IMR-90 (cell line): ENCODE measurements around the gene PITPNM3. TPM values are rescaled to one million over a fixed set of nuclear protein-coding genes. Genes with fewer than 3 reads are reported as not detected.

ENCODE experiments used
- ATAC-seq: fragments of 200-7000 bp; cut with Tn5 transposase; 2 replicates; pipeline ENCODE4 v1.9.1; 2020; ENCODE audit warnings: low read depth, mild to moderate bottlenecking, moderate library complexity
- BruUV-seq: library from RNA; stranded (reverse); fragments of 400-500 nt; replicated peaks from 2 replicates; lab custom pipeline; 2021; lab: Mats Ljungman, UMichigan
- CTCF ChIA-PET: fragments of 300-600 bp; formaldehyde crosslinking; extraction: SDS; loops from one replicate; lab custom pipeline; 2021; ENCODE audit warnings: antibody characterized with exemption; lab: Yijun Ruan, JAX
- POLR2A ChIA-PET: fragments of 300-600 bp; sonication (Branson Sonifier 250); formaldehyde crosslinking; loops from one replicate; lab custom pipeline; 2022; ENCODE audit warnings: antibody characterized with exemption; ENCODE audit not compliant: unreplicated experiment; lab: Charles Lee
- DNase-seq: peaks from one replicate; pipeline ENCODE4 v3.0.0; 2013
- H2AFZ ChIP-seq: replicated peaks from 2 replicates; pipeline ENCODE3; 2013; ENCODE audit warnings: low read length, mild to moderate bottlenecking; ENCODE audit not compliant: poor library complexity
- H2AK5ac ChIP-seq: 2 replicates; pipeline ENCODE4 v1.6.1; 2013; ENCODE audit warnings: low read depth, low read length, inconsistent platforms
- H2AK9ac ChIP-seq: replicated peaks from 2 replicates; pipeline ENCODE3; 2013; ENCODE audit warnings: mild to moderate bottlenecking, low read depth, low read length, moderate library complexity; ENCODE audit not compliant: poor library complexity
- H2BK120ac ChIP-seq: 2 replicates; pipeline ENCODE4 v1.6.1; 2013; ENCODE audit warnings: low read depth, low read length, inconsistent platforms
- H2BK15ac ChIP-seq: 3 replicates; pipeline ENCODE4 v1.6.1; 2013; ENCODE audit warnings: low read depth, low read length, inconsistent platforms
- H2BK20ac ChIP-seq: 2 replicates; pipeline ENCODE4 v1.6.1; 2013; ENCODE audit warnings: low read depth, mild to moderate bottlenecking, inconsistent platforms, low read length, moderate library complexity
- H2BK5ac ChIP-seq: 2 replicates; pipeline ENCODE4 v1.6.1; 2013; ENCODE audit warnings: mild to moderate bottlenecking, low read depth, low read length, inconsistent platforms; ENCODE audit not compliant: poor library complexity, severe bottlenecking
- H3K14ac ChIP-seq: replicated peaks from 2 replicates; pipeline ENCODE4 v1.6.1; 2013; ENCODE audit warnings: low read depth, low read length, inconsistent platforms
- H3K18ac ChIP-seq: 2 replicates; pipeline ENCODE4 v1.6.1; 2013; ENCODE audit warnings: low read depth, low read length, control low read depth
- H3K23ac ChIP-seq: 2 replicates; pipeline ENCODE4 v1.6.1; 2013; ENCODE audit warnings: low read depth, low read length, inconsistent platforms
- H3K27ac ChIP-seq: 2 replicates; pipeline ENCODE4 v1.5.1; 2013; ENCODE audit warnings: mild to moderate bottlenecking, control low read depth, low read length; ENCODE audit not compliant: insufficient read depth
- H3K27me3 ChIP-seq: 2 replicates; pipeline ENCODE4 v1.6.1; 2013; ENCODE audit warnings: low read length; ENCODE audit not compliant: control insufficient read depth, insufficient read depth
- H3K36me3 ChIP-seq: 2 replicates; pipeline ENCODE4 v1.6.1; 2013; ENCODE audit warnings: low read length, mixed read lengths; ENCODE audit not compliant: control insufficient read depth, insufficient read depth
- H3K4ac ChIP-seq: 2 replicates; pipeline ENCODE4 v1.6.1; 2013; ENCODE audit warnings: low read depth, low read length, inconsistent platforms
- H3K4me1 ChIP-seq: 2 replicates; pipeline ENCODE4 v1.6.1; 2013; ENCODE audit warnings: low read length, mixed read lengths; ENCODE audit not compliant: control insufficient read depth, insufficient read depth
- H3K4me2 ChIP-seq: 2 replicates; pipeline ENCODE4 v1.6.1; 2013; ENCODE audit warnings: low read depth, mild to moderate bottlenecking, control low read depth, low read length, moderate library complexity
- H3K4me3 ChIP-seq: 2 replicates; pipeline ENCODE4 v1.5.1; 2013; ENCODE audit warnings: low read depth, mild to moderate bottlenecking, control low read depth, low read length, moderate library complexity; ENCODE audit not compliant: insufficient read depth
- H3K56ac ChIP-seq: 2 replicates; pipeline ENCODE4 v1.6.1; 2013; ENCODE audit warnings: low read length, inconsistent platforms; ENCODE audit not compliant: insufficient read depth; ENCODE audit errors: extremely low read depth
- H3K79me1 ChIP-seq, 2 experiments: 2 replicates each; pipeline ENCODE4 v1.6.1; 2013; ENCODE audit warnings: low read length in 2 of 2, inconsistent platforms in 1 of 2, low read depth in 1 of 2
- H3K9ac ChIP-seq: 2 replicates; pipeline ENCODE4 v1.6.1; 2013; ENCODE audit warnings: low read depth, low read length, control low read depth
- H3K9me1 ChIP-seq: 2 replicates; pipeline ENCODE4 v1.6.1; 2013; ENCODE audit warnings: low read length, inconsistent platforms; ENCODE audit not compliant: insufficient read depth
- H3K9me3 ChIP-seq: 2 replicates; pipeline ENCODE4 v1.6.1; 2013; ENCODE audit warnings: low read length; ENCODE audit not compliant: control insufficient read depth, insufficient read depth
- H4K20me1 ChIP-seq: 2 replicates; pipeline ENCODE4 v1.6.1; 2013; ENCODE audit warnings: low read length, inconsistent platforms; ENCODE audit not compliant: insufficient read depth
- H4K5ac ChIP-seq: 2 replicates; pipeline ENCODE4 v1.6.1; 2013; ENCODE audit warnings: mild to moderate bottlenecking, low read depth, low read length, control low read depth
- H4K8ac ChIP-seq, 2 experiments: 2 replicates each; pipeline ENCODE4 v1.6.1; 2013; ENCODE audit warnings: low read depth in 2 of 2, low read length in 2 of 2, control low read depth in 1 of 2, inconsistent platforms in 1 of 2
- H4K91ac ChIP-seq: 2 replicates; pipeline ENCODE4 v1.6.1; 2013; ENCODE audit warnings: low read depth, low read length, inconsistent platforms; ENCODE audit not compliant: insufficient read depth
- RFX5 ChIP-seq: IDR thresholded peaks from 2 replicates; pipeline ENCODE4 v1.8.0; 2012; ENCODE audit warnings: low read depth, mild to moderate bottlenecking, low read length, moderate library complexity
- WGBS, 2 experiments: methylation state at CpG; one replicate each; pipeline versions ENCODE4 v1.1.5 to v1.1.7; 2013; ENCODE audit warnings: missing lambda C conversion rate in 2 of 2; ENCODE audit not compliant: insufficient read length in 1 of 2; ENCODE audit errors: extremely low coverage in 2 of 2; 5-methylcytosine and 5-hydroxymethylcytosine counted together
- dilution Hi-C: fragments of 300-500 bp; cut with HindIII; formaldehyde crosslinking; loops from one replicate; pipeline ENCODE4 v1.14.3; 2018; ENCODE audit warnings: low sequenced_read_pairs; ENCODE audit not compliant: unreplicated experiment
- in situ Hi-C: fragments of 300-500 bp; cut with MboI; formaldehyde crosslinking; loops from 3 replicates; pipeline ENCODE4 v1.14.3; 2019; ENCODE audit warnings: low sequenced_read_pairs, inconsistent platforms, mixed read lengths
- intact Hi-C: fragments of 100-400 bp; cut with micrococcal nuclease; formaldehyde crosslinking; loops from 2 replicates; pipeline ENCODE4 v1.10.0; 2022
- polyA plus RNA-seq, 3 experiments: library from polyadenylated mRNA; depleted of rRNA; stranded (reverse); fragments of >200 nt; gene quantifications; 2 replicates each; pipeline ENCODE4 v1.2.3, GENCODE V29; 2012; ENCODE audit warnings: low replicate concordance in 1 of 3
- total RNA-seq: library from RNA; depleted of rRNA; stranded (reverse); fragments of >200 nt; gene quantifications from 2 replicates; pipeline ENCODE4 v1.2.3, GENCODE V29; 2012
- TF ChIP-seq, protein P1 (sequence below): fragments of 150-350 bp; IDR thresholded peaks from 2 replicates; pipeline ENCODE4 v1.6.1; 2016; ENCODE audit warnings: low read depth, mild to moderate bottlenecking, low read length, moderate library complexity, borderline replicate concordance

The PITPNM3 gene
- total and polyA plus RNA-seq, 2 of the 4 experiments (the other 2 are of a cell fraction): 0.54 to 1.7 TPM

GRCh38 chr17:6548578-6549330, 7.6 kb downstream of the PITPNM3 start:
- Histone ChIP-seq H3K4me2 (no peak overlapping the region), H2BK5ac (no peak overlapping the region), H3K56ac (no peak overlapping the region), H3K4me3 (no peak overlapping the region), H3K18ac (no peak overlapping the region), H3K27ac (no peak overlapping the region), H2AK5ac (no peak overlapping the region), H3K9ac (no peak overlapping the region), H4K8ac (no peak overlapping the region), H4K20me1 (no peaks in the 10 kb centered on the region), H3K9me1 (no peaks in the 10 kb centered on the region), H3K79me1 (no peaks in the 10 kb centered on the region), H2AK9ac (no peak overlapping the region), H2BK20ac (no peak overlapping the region), H3K4ac (no peak overlapping the region), H2BK120ac (no peak overlapping the region), H3K4me1 (no peaks in the 10 kb centered on the region), H3K27me3 (peaks cover 16% of the 10 kb centered on the region), H3K23ac (no peak overlapping the region), H2BK15ac (no peak overlapping the region), H3K14ac (0 out of 2 replicates have a peak overlapping the region, but pooled peaks have one; percentile 34), H4K5ac (no peak overlapping the region), H4K91ac (no peak overlapping the region), H2AFZ (no peak overlapping the region), H3K36me3 (no peaks in the 10 kb centered on the region), H3K9me3 (no peaks in the 10 kb centered on the region)
- no TSS peak for BruUV-seq
- WGBS, 2 experiments: 55% methylated on average over 4 of the region's 11 CpGs; no CpG with 5 or more reads in 1 of the 2 experiments
- TF ChIP-seq, protein P1, sequence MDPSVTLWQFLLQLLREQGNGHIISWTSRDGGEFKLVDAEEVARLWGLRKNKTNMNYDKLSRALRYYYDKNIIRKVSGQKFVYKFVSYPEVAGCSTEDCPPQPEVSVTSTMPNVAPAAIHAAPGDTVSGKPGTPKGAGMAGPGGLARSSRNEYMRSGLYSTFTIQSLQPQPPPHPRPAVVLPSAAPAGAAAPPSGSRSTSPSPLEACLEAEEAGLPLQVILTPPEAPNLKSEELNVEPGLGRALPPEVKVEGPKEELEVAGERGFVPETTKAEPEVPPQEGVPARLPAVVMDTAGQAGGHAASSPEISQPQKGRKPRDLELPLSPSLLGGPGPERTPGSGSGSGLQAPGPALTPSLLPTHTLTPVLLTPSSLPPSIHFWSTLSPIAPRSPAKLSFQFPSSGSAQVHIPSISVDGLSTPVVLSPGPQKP: no peak
- TF ChIP-seq RFX5: no peak
- DNase-seq (no peak), ATAC-seq (peak; percentile 28; the same call in 1 of the 2 replicates)
- dilution Hi-C loops (no loop called here), intact Hi-C loops (no loop called here), in situ Hi-C loops (no loop called here)
- ChIA-PET CTCF (interaction anchor here (1.0 to 1.2 kb wide), 2 partner anchors 58 to 76 kb away, joined by 3 read pairs; no protein-coding TSS in a partner anchor), POLR2A (no interaction called here)
